ENCODE measurements around the gene CLDN7.
A peak's percentile ranks its signal among the peaks of the same experiment; 100 is the strongest.

The CLDN7 gene

GRCh38 chr17:7218166-7218565, 44.1 kb downstream of the CLDN7 start:
- DNase-seq: no peak

- peak; percentile 51 for DNase-seq
Observed at GRCh38 chr17:7217113-7217987, 44.9 kb downstream of the CLDN7 start.

GRCh38 chr17:7216242-7217112, 45.8 kb downstream of the CLDN7 start:
- DNase-seq: no peak

- no peak for DNase-seq
Observed at GRCh38 chr17:7215652-7216180, 46.6 kb downstream of the CLDN7 start.

GRCh38 chr17:7215136-7215638, 47.1 kb downstream of the CLDN7 start:
- DNase-seq: no peak

GRCh38 chr17:7214300-7215135, 47.8 kb downstream of the CLDN7 start:
- peak; percentile 99 for DNase-seq

GRCh38 chr17:7213895-7214299, 48.4 kb downstream of the CLDN7 start:
- DNase-seq: peak; percentile 96

GRCh38 chr17:7211491-7212273, 50.6 kb downstream of the CLDN7 start:
- DNase-seq: no peak
